GM23338 (cell line): Measurements from ENCODE around the gene ACSM6. TPM values are rescaled to one million over a fixed set of nuclear protein-coding genes. Genes with fewer than 3 reads are reported as not detected.

ENCODE experiments used
- ATAC-seq: fragments of 200-7000 bp; cut with Tn5 transposase; 3 replicates; pipeline ENCODE4 v1.9.1; 2020
- DNase-seq: peaks from one replicate; pipeline ENCODE4 v3.0.0-alpha.2; 2015; ENCODE audit warnings: low spot score
- H2AFZ ChIP-seq: fragments of 200-600 bp; sonication (generic); 2 replicates; pipeline ENCODE4 v1.8.0; 2016; ENCODE audit warnings: antibody characterized with exemption, mild to moderate bottlenecking, moderate library complexity
- H3F3A ChIP-seq: fragments of 200-600 bp; sonication (generic); replicated peaks from 2 replicates; pipeline ENCODE4 v1.8.0; 2017; ENCODE audit warnings: antibody characterized with exemption, mixed run types, low read depth
- H3K27ac ChIP-seq: fragments of 200-600 bp; sonication (generic); 2 replicates; pipeline ENCODE4 v1.6.1; 2016; ENCODE audit warnings: low read depth
- H3K27me3 ChIP-seq: fragments of 200-600 bp; sonication (generic); 2 replicates; pipeline ENCODE4 v1.8.0; 2016; ENCODE audit warnings: mild to moderate bottlenecking, mixed run types, moderate library complexity; ENCODE audit not compliant: insufficient read depth
- H3K36me3 ChIP-seq: fragments of 200-600 bp; sonication (generic); 2 replicates; pipeline ENCODE4 v1.8.0; 2016; ENCODE audit warnings: mild to moderate bottlenecking; ENCODE audit not compliant: insufficient read depth
- H3K4me1 ChIP-seq: fragments of 200-600 bp; sonication (generic); 2 replicates; pipeline ENCODE4 v1.8.0; 2016; ENCODE audit warnings: mild to moderate bottlenecking, moderate library complexity; ENCODE audit not compliant: insufficient read depth
- H3K4me2 ChIP-seq: fragments of 200-600 bp; sonication (generic); 2 replicates; pipeline ENCODE4 v1.7.1; 2017; ENCODE audit warnings: mixed run types
- H3K4me3 ChIP-seq: fragments of 200-600 bp; sonication (generic); 2 replicates; pipeline ENCODE4 v1.6.1; 2016; ENCODE audit warnings: mixed run types
- H3K79me2 ChIP-seq: fragments of 200-600 bp; sonication (generic); replicated peaks from 2 replicates; pipeline ENCODE4 v1.8.0; 2017; ENCODE audit warnings: mild to moderate bottlenecking; ENCODE audit not compliant: insufficient read depth
- H3K9me2 ChIP-seq: fragments of 200-600 bp; sonication (generic); 2 replicates; pipeline ENCODE4 v1.8.0; 2017; ENCODE audit not compliant: insufficient read depth
- H4K20me1 ChIP-seq: fragments of 200-600 bp; sonication (generic); replicated peaks from 2 replicates; pipeline ENCODE4 v1.8.0; 2017; ENCODE audit warnings: mild to moderate bottlenecking; ENCODE audit not compliant: insufficient read depth
- H3K27ac Mint-ChIP-seq: 2 replicates; pipeline ENCODE4 v1.8.0; 2020; ENCODE audit warnings: inconsistent platforms, mild to moderate bottlenecking, moderate library complexity, mixed read lengths
- H3K27me3 Mint-ChIP-seq: 3 replicates; pipeline ENCODE4 v1.8.0; 2022; ENCODE audit warnings: low read depth, mild to moderate bottlenecking, moderate library complexity, mixed read lengths, inconsistent platforms; ENCODE audit not compliant: insufficient read depth, poor library complexity
- H3K36me3 Mint-ChIP-seq: 3 replicates; pipeline ENCODE4 v1.8.0; 2021; ENCODE audit warnings: low read depth, mild to moderate bottlenecking, inconsistent platforms, moderate library complexity, mixed read lengths
- H3K4me1 Mint-ChIP-seq: 3 replicates; pipeline ENCODE4 v1.8.0; 2020; ENCODE audit warnings: mild to moderate bottlenecking, inconsistent platforms, mixed read lengths
- H3K4me3 Mint-ChIP-seq: 3 replicates; pipeline ENCODE4 v1.8.0; 2021; ENCODE audit warnings: moderate library complexity, mild to moderate bottlenecking, inconsistent platforms, mixed read lengths
- H3K9me3 Mint-ChIP-seq: 3 replicates; pipeline ENCODE4 v1.8.0; 2020; ENCODE audit warnings: moderate library complexity, mild to moderate bottlenecking, inconsistent platforms, mixed read lengths
- CREB1 ChIP-seq: fragments of 250-450 bp; sonication (Bioruptor Pico); IDR thresholded peaks from 2 replicates; pipeline ENCODE4 v1.5.0; 2020; ENCODE audit warnings: low read depth, mild to moderate bottlenecking, moderate library complexity
- EZH2 ChIP-seq: fragments of 200-600 bp; sonication (generic); IDR thresholded peaks from one replicate; pipeline ENCODE4 v1.8.0; 2017; ENCODE audit warnings: antibody characterized with exemption, mild to moderate bottlenecking, low read depth; ENCODE audit not compliant: unreplicated experiment
- EZH2phosphoT487 ChIP-seq: fragments of 200-600 bp; sonication (generic); IDR thresholded peaks from one replicate; pipeline ENCODE4 v1.8.1; 2018; ENCODE audit warnings: antibody characterized with exemption; ENCODE audit not compliant: unreplicated experiment
- JUNB ChIP-seq: IDR thresholded peaks from one replicate; pipeline ENCODE4 v1.6.1; 2016; ENCODE audit warnings: antibody characterized with exemption; ENCODE audit not compliant: unreplicated experiment
- NANOG ChIP-seq: IDR thresholded peaks from 2 replicates; pipeline ENCODE4 v1.6.1; 2016; ENCODE audit warnings: antibody characterized with exemption, borderline replicate concordance
- STAT1 ChIP-seq: IDR thresholded peaks from one replicate; pipeline ENCODE4 v1.6.1; 2016; ENCODE audit warnings: antibody characterized with exemption; ENCODE audit not compliant: unreplicated experiment
- ZNF114 ChIP-seq: fragments of 250-450 bp; sonication (Bioruptor Pico); IDR thresholded peaks from 2 replicates; pipeline ENCODE4 v1.5.0; 2020; ENCODE audit warnings: mild to moderate bottlenecking, moderate library complexity
- ZNF331 ChIP-seq: fragments of 250-450 bp; sonication (Bioruptor Pico); IDR thresholded peaks from 2 replicates; pipeline ENCODE4 v1.5.0; 2020; ENCODE audit warnings: low read depth, mild to moderate bottlenecking, moderate library complexity
- polyA plus RNA-seq: library from polyadenylated mRNA; unstranded; fragments of >200 nt; fragmentation: Nextera tagmentation; extraction: Ambion mirVana; gene quantifications from 2 replicates; pipeline ENCODE4 v1.2.1, GENCODE V29; 2016
- total RNA-seq: library from RNA; depleted of rRNA; stranded (reverse); fragments of >200 nt; shearing (Covaris generic); gene quantifications from 2 replicates; pipeline ENCODE4 v1.2.3, GENCODE V29; 2014
- TF ChIP-seq, protein P1 (sequence below): IDR thresholded peaks from 2 replicates; pipeline ENCODE4 v1.6.1; 2016; ENCODE audit warnings: antibody characterized with exemption
- TF ChIP-seq, protein P2 (sequence below), 2 experiments: fragments of 200-600 bp in 1 of 2; sonication (generic) in 1 of 2; conservative IDR thresholded peaks; 2 replicates each; pipeline versions ENCODE4 v1.5.1 to v1.6.1; 2016 to 2017; ENCODE audit warnings: antibody characterized with exemption in 2 of 2, low read depth in 2 of 2, mild to moderate bottlenecking in 2 of 2, moderate library complexity in 1 of 2
- TF ChIP-seq, protein P3 (sequence below): IDR thresholded peaks from one replicate; pipeline ENCODE4 v1.6.1; 2018; ENCODE audit warnings: antibody characterized with exemption; ENCODE audit not compliant: unreplicated experiment

The ACSM6 gene
- total and polyA plus RNA-seq, 2 experiments from 2014 or later: 0.65 TPM; not detected in 1

DNA sequence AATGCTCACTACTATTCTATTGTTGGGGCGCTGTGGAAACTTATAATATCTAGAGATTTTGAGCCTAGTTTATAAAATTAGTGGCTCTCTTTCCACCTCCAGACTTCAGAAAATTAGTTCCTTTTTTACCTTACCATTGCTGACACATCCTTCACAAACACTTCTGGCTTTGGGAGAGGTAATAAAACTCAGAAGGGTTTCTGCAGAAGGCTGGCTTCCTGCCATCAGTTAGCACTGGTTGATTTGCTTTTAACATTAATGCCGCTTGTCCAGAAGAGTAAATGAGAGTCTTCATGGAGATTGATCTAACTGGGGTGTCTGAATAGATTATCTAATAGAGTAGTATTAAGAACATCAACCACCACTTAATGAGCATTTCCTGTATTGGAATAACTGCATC is 20.3 kb downstream of the ACSM6 start:
- no peaks in the 10 kb centered on the region; the same call in 1 of the 2 replicates for H3K4me1 ChIP-seq
- no peaks in the 10 kb centered on the region for H3K79me2 ChIP-seq
- H3K9me2 ChIP-seq: peaks cover 11% of the 10 kb centered on the region; the same call in 1 of the 2 replicates
- peaks cover 22% of the 10 kb centered on the region for H3K36me3 Mint-ChIP-seq
- H3K36me3 ChIP-seq: no peaks in the 10 kb centered on the region
- H3K4me1 Mint-ChIP-seq: peaks cover 4% of the 10 kb centered on the region
- DNase-seq (no peak), ATAC-seq (no peak)
- no peak overlapping the region for H3K4me2 ChIP-seq
- no peaks in the 10 kb centered on the region for H3K9me3 Mint-ChIP-seq
- H3K27ac Mint-ChIP-seq: peak overlapping the region; percentile 47; the same call in 1 of the 2 replicates
- no peak overlapping the region for H3K27ac ChIP-seq
- no peak overlapping the region for H3K4me3 ChIP-seq
- no peaks in the 10 kb centered on the region for H3K27me3 Mint-ChIP-seq
- no peak overlapping the region for H2AFZ ChIP-seq
- H3K4me3 Mint-ChIP-seq: no peak overlapping the region
- no peaks in the 10 kb centered on the region for H4K20me1 ChIP-seq
- TF ChIP-seq ZNF331 (CRISPR knock-in tag) (no peak), EZH2phosphoT487 (no peak), EZH2 (no peak), ZNF114 (no peak), JUNB (no peak), NANOG (no peak), STAT1 (no peak), CREB1 (CRISPR knock-in tag) (no peak)
- TF ChIP-seq, protein P1, sequence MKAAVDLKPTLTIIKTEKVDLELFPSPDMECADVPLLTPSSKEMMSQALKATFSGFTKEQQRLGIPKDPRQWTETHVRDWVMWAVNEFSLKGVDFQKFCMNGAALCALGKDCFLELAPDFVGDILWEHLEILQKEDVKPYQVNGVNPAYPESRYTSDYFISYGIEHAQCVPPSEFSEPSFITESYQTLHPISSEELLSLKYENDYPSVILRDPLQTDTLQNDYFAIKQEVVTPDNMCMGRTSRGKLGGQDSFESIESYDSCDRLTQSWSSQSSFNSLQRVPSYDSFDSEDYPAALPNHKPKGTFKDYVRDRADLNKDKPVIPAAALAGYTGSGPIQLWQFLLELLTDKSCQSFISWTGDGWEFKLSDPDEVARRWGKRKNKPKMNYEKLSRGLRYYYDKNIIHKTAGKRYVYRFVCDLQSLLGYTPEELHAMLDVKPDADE: no peak
- TF ChIP-seq, protein P2, sequence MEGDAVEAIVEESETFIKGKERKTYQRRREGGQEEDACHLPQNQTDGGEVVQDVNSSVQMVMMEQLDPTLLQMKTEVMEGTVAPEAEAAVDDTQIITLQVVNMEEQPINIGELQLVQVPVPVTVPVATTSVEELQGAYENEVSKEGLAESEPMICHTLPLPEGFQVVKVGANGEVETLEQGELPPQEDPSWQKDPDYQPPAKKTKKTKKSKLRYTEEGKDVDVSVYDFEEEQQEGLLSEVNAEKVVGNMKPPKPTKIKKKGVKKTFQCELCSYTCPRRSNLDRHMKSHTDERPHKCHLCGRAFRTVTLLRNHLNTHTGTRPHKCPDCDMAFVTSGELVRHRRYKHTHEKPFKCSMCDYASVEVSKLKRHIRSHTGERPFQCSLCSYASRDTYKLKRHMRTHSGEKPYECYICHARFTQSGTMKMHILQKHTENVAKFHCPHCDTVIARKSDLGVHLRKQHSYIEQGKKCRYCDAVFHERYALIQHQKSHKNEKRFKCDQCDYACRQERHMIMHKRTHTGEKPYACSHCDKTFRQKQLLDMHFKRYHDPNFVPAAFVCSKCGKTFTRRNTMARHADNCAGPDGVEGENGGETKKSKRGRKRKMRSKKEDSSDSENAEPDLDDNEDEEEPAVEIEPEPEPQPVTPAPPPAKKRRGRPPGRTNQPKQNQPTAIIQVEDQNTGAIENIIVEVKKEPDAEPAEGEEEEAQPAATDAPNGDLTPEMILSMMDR (conservative IDR thresholded peaks at IDR 0.05; ENCODE audit: low read depth in 2 of 2): no peak
- TF ChIP-seq, protein P3, sequence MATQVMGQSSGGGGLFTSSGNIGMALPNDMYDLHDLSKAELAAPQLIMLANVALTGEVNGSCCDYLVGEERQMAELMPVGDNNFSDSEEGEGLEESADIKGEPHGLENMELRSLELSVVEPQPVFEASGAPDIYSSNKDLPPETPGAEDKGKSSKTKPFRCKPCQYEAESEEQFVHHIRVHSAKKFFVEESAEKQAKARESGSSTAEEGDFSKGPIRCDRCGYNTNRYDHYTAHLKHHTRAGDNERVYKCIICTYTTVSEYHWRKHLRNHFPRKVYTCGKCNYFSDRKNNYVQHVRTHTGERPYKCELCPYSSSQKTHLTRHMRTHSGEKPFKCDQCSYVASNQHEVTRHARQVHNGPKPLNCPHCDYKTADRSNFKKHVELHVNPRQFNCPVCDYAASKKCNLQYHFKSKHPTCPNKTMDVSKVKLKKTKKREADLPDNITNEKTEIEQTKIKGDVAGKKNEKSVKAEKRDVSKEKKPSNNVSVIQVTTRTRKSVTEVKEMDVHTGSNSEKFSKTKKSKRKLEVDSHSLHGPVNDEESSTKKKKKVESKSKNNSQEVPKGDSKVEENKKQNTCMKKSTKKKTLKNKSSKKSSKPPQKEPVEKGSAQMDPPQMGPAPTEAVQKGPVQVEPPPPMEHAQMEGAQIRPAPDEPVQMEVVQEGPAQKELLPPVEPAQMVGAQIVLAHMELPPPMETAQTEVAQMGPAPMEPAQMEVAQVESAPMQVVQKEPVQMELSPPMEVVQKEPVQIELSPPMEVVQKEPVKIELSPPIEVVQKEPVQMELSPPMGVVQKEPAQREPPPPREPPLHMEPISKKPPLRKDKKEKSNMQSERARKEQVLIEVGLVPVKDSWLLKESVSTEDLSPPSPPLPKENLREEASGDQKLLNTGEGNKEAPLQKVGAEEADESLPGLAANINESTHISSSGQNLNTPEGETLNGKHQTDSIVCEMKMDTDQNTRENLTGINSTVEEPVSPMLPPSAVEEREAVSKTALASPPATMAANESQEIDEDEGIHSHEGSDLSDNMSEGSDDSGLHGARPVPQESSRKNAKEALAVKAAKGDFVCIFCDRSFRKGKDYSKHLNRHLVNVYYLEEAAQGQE: no peak
- H3K27me3 ChIP-seq: no peaks in the 10 kb centered on the region
- H3F3A ChIP-seq: no peaks in the 10 kb centered on the region
